AG09319 (cell line): ENCODE results near the gene ANAPC2.

Source experiments
- DNase-seq: peaks from one replicate; pipeline ENCODE4 v3.0.0-alpha.2; 2010; ENCODE audit warnings: low read depth; ENCODE audit errors: extremely low read depth
- TF ChIP-seq, protein P1 (sequence below): IDR thresholded peaks from 2 replicates; pipeline ENCODE4 v1.5.1; 2011; ENCODE audit warnings: low read depth, mild to moderate bottlenecking, inconsistent platforms, low read length, moderate library complexity

The ANAPC2 gene

DNA sequence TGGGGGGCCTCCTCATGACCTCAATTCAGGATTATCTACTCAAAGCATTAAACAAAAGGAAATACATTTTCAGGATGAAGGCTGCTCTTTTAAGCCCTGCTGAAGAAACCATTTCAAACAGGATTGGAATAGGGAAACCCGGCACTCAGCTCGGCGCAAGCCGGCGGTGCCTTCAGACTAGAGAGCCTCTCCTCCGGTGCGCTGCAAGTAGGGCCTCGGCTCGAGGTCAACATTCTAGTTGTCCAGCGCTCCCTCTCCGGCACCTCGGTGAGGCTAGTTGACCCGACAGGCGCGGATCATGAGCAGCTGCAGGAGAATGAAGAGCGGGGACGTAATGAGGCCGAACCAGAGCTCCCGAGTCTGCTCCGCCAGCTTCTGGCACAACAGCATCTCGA lies 16.4 kb upstream of the ANAPC2 start:
- no peak for DNase-seq

DNA sequence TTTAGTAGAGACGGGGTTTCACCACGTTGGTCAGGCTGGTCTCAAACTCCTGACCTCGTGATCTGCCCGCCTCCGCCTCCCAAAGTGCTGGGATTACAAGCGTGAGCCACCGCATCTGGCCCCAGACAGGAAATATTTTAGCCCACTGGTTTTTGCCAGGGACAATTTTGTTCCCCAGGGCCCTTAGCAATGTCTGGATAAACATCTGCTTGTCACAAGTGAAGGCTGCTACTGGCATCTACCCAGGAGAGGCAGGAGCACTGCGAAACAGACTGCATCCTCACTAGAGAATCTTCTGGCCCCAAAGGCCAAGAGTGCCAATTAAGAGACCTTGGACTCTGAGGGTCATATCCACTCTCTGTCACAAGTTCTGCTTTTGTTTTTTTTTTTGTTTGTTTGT lies 14.6 kb upstream of the ANAPC2 start:
- TF ChIP-seq, protein P1, sequence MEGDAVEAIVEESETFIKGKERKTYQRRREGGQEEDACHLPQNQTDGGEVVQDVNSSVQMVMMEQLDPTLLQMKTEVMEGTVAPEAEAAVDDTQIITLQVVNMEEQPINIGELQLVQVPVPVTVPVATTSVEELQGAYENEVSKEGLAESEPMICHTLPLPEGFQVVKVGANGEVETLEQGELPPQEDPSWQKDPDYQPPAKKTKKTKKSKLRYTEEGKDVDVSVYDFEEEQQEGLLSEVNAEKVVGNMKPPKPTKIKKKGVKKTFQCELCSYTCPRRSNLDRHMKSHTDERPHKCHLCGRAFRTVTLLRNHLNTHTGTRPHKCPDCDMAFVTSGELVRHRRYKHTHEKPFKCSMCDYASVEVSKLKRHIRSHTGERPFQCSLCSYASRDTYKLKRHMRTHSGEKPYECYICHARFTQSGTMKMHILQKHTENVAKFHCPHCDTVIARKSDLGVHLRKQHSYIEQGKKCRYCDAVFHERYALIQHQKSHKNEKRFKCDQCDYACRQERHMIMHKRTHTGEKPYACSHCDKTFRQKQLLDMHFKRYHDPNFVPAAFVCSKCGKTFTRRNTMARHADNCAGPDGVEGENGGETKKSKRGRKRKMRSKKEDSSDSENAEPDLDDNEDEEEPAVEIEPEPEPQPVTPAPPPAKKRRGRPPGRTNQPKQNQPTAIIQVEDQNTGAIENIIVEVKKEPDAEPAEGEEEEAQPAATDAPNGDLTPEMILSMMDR: no peak
- DNase-seq: no peak

More for the DNA sequence above, 16.4 kb upstream of the ANAPC2 start:
- TF ChIP-seq, protein P1: no peak

DNA sequence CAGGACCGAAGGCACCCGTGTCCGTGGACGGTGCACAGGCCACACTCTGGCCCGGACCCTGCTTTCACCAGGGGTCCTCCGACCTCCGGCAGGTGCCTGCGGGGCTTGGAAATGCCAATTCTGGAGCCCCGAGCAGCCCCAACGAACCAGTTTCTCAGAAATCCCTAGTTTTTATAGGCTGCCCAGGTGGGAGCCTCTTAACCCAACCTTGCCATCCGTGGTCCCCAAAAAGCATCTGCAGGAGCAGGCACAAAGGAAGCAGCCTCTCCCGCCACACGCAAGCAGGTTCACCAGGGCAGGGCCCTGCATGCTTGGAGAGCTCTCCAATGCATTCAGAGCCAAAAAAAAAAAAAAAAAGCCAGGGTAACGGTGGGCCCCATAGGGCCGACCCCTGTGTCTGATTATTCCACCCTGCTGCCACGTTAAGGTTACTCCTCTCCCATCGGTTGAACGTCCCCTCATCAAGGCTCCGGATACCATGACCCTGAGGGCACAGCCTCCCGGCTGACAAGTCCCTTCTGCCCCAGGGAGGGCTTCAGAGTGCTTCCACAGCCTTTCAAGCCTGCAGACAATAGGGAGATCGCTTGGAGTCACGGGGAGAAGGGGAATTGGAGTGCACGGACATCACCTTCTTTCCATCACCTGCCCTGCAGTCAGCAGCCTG lies 13.0 kb upstream of the ANAPC2 start:
- no peak for DNase-seq

DNA sequence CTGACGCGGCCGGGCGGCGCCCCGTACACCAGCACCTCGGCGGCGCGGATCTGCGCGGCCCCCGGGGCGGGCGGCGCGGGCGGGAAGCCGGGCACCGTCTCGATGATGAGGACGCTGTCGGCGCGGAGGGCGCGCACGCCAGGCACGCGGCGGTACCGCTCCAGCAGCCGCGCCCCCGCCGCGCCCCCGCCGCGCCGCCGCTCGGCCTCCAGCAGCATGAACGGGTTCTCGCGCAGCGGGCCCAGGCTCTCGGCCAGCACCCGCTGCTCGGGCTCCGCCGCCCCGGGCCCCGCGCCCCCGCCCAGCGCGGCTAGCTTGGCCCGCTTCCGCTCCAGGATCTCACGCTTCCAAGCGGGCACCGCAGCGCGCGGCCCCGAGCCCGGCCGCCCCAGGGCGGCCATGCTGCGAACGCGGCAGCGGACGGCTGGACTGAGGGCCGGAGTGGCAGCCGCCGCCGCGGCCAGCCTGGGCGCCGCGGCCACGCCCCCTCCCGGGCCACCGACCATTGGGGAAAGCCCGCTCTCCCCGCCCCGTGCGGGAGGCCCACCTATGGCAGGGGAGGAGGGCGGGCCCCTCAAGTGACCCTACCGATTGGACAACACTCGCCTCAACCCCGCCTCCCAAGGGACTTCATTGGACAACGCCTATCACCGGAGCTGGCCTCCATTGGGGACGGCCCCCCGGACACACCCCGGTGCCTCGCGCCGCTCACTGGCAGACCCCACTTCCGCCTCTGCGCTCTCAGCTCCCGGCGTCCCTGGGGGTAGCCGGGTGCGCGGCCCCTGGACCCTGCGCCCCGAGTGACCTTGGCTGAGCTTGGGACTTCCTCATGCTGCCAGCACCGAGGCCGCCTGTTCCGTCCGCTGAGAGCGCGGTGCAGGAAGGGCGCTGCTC lies 12.2 kb upstream of the ANAPC2 start, which contains the start of gene TPRN:
Gene TPRN, minus strand, starts transcription at position 431 of the 894 bp plus-strand sequence. Its CDS starts 30 bp downstream, at position 401.
- DNase-seq: peak; percentile 97
- TF ChIP-seq, protein P1: no peak

More for the DNA sequence above, 13.0 kb upstream of the ANAPC2 start:
- TF ChIP-seq, protein P1: no peak

DNA sequence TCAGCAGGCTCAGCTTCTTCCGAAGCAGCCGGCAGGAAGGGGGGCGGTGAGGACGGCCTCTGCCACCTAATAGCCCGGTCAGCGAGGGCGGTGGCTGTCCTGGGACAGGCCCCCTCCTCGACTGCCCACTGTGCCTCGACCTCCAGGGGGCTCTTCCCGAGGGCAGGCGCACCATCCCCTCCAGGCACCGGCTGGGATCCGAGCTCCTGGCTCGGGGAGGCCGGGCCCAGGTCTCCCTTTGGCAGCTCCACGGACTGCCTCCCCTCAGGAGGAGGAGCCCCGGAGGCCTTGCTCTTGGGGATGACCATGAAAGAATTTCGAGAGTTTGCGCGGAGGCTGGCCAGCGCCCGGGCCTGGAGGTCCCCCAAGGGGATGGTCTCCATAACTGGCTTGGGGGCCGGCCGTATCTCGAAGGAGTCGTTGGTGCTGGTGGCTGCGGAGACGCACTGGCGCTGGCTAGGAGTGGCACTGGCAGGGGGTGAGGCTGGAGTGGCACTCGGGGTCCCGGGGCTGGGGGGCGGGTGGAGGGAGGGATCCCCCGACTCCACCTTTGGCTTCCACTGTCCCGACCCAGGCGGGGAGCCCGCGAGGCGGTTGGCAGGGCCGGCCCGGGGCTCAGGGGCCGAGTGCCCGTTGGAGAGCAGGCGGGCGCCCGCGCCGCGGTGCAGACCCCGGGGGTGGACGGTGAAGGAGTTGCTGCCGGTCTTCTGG lies 11.2 kb upstream of the ANAPC2 start:
- DNase-seq: no peak
- TF ChIP-seq, protein P1: no peak

DNA sequence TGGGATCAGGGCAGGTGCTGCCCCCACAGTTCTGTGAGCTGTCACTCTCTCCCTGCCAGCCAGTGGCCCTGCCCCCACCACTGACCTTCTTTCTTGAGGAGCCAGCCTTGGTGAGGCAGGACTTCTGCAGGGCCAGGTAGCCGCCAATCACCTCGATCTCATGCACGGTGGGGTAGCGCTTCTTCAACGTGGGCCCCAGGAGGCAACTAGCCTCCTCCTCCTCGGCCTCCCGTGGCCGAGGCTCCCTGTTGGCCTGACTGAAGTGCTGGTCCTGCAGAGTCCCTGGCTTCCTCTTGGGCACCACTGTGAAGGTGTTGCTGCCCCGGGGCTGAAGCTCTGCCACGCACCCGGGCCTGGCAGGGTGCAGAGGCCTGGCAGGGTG lies 10.5 kb upstream of the ANAPC2 start:
- TF ChIP-seq, protein P1: no peak
- DNase-seq: no peak
